Measurements from ENCODE around the gene ROBO4. TPM values are rescaled to one million over a fixed set of nuclear protein-coding genes. Genes with fewer than 3 reads are reported as not detected.

Gene ROBO4
- polyA plus RNA-seq, 1 donor = 15.7 TPM

DNA sequence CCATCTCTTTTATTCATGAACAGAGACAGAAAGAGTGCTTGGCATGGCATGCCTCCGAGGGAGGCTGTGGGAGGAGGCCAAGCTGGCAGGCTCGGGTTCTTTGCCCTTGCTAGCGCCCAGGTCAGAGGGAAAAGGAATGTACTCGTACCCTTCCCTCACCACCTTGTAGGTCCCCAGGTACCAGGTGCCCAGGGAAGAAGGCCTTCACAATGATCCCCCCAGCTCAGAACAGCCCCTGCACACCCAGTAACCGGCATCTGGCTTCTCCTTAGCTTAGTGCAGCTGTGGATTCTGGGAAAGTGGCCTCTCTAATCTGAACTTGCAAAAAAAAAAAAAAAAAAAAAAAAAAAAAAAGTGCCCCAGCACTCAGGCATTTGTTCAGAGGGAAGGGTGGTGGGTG is 22.7 kb upstream of the ROBO4 start:
- no peak for DNase-seq

- no peak for DNase-seq
Measured at GRCh38 chr11:124919898-124920297, 22.2 kb upstream of the ROBO4 start.

- DNase-seq = no peak
Measured at GRCh38 chr11:124918950-124919349, 21.3 kb upstream of the ROBO4 start, which contains the start of gene HEPN1. Gene HEPN1 (plus strand): TSS chr11:124919250.

- no peak for DNase-seq
Measured at GRCh38 chr11:124917115-124917637, 19.5 kb upstream of the ROBO4 start.

DNA sequence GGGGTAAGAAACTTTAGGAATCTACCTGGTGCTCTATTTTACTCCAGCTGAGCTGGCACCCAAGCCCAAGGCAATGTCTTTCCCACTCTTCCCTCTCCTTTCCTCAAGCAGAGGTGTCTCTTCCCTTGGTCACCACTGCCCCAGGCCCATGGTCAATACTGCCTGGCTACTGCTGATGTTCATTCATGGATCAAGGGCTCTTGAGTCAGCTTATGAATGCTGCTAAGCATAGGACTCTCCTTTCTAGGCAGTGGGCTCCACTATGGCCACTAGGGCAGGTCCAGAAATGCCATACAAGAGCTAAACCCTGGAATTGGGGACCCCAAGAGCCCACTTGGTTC is 18.7 kb upstream of the ROBO4 start:
- DNase-seq = no peak

DNA sequence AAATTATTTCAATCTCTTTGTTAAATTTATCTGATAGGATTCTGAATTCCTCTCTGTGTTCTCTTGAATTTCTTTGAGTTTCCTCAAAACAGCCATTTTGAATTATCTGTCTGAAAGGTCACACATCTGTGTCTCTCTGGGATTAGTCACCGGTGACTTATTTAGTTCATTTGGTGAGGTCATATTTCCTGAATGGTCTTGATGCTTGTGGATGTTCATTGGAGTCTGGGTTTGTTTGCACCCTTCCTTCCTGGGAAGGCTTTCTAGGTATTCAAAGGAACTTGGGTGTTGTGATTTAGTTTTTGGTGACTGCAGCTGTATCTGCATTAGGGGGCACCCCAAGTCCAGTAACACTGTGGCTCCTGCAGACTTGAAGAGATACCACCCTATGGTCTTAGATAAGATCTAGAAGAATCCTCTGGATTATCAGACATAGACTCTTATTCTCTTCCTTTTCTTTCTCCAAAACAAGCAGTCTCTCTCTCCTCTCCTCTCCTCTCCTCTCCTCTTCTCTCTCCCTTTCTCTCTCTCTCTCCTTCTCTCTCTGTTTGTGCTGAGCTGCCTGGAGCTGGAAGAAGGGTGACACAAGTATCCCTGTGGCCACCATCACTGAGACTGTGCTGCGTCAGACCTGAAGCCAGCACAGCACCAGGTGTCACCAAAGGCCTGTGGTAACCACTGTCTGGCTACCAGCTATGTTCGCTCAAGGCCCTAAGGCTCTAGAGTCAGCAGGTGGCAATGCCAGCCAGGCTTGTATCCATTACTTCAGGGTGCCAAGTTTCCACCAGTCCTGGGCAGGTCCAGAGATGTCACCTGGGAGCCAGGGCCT is 18.1 kb upstream of the ROBO4 start:
- no peak for DNase-seq

- DNase-seq = no peak
Measured at GRCh38 chr11:124902616-124903015, 5.0 kb upstream of the ROBO4 start.

DNA sequence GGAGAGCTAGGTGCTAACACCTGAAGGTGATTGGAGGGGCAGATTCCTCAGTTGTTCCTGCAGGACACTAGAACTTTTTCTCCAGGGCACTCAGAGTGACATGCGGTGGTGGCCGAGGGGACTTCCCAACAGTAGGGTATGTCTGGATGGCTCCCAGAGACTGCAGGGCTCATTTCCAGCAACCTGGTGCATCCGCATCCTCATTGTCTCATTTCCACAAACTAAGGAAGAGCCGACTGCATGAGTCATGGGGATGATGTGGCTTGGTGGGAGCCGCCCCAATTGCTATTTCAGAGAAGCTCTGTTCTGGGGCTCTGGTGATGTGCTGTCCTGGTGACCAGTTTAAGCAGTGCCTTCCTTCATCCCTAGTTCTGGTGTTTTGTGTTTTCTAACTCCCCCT is 2.8 kb upstream of the ROBO4 start:
- DNase-seq = no peak

- no peak for DNase-seq
Measured at GRCh38 chr11:124899383-124900145, 1.9 kb upstream of the ROBO4 start.

- DNase-seq = no peak
Measured at GRCh38 chr11:124898711-124899110, 1.0 kb upstream of the ROBO4 start.

DNA sequence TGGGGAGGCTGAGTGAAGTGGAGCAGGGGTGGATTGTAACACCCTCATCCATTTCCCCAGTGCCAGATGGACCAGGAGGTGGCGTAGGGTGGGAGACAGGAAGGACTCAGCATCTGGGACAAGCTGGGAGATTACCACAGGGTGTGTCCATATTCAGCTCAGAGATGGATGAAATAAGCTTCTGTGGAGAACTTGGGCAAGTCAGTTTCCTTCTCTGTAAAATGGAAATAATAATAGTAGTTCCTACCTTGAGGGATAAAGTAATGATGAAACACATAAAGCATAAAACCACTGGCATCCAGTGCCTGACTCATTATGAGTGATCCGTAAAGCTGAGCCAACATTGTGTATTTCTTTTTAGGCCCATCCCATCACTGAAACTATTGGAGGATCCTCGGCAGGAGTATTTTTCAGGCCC is 607 bp upstream of the ROBO4 start:
- DNase-seq = no peak

DNA sequence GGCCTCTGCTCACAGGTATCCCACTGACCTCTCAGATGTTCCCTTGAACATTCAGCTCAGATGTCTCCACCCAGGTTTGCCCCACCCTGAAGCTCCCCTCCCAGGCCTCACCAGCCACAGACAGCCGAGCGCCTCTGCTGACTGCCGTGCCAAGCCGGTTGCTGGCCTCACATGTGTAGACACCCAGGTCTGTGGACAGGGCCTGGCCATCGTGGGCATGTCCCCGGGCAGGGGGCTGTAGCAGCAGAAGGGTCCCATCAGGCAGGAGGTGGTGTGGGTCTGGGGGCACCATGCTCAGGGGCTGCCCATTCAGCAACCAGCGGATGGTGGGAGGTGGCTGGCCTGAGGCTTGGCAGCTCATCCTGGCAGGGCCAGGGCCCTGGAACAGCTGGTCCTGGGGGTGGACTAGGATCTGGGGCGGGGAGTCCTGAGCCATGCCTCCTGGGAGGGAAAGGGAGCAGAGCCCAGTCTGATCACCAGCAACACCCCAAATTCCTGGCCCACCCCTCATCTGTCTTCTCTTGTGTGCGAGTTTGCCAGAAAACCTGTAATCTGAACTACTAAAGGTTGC is 759 bp downstream of the ROBO4 start:
- DNase-seq = no peak

DNA sequence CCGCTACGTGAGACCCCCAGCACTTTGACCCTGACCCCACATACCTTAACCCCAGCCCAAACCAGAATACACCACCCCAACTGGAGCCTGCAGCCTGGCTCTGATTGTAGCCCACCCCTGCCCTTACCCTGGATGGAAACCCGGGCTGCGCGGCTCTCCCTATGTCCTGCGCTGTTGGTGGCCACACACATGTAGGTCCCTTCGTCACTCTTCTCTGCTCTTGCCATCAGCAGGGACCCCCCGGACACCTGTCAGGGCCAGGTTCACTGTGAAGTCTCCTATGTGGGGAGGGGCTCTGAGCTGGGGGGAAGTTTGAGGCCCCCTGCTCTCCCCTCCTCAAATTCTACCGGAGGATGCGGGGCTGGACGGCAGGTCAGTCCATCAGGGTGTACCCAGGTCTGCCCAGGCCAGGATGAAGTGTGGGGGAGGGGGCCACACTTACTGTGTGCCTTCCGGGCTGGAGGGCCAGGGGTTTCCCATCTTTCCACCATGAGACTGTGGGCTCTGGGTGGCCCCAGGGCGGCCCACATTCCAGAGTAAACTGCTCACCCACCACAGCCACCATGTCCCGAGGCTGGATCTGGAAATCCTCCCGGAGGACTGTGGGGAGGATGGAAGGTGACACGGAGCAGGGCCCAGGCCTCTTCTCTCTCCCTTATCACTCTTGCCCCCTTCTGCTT is 1.5 kb downstream of the ROBO4 start:
- DNase-seq = no peak

- no peak for DNase-seq
Measured at GRCh38 chr11:124895471-124895971, 2.1 kb downstream of the ROBO4 start.

- DNase-seq = no peak
Measured at GRCh38 chr11:124894606-124895430, 2.8 kb downstream of the ROBO4 start.

- DNase-seq = no peak
Measured at GRCh38 chr11:124893781-124894401, 3.8 kb downstream of the ROBO4 start.

DNA sequence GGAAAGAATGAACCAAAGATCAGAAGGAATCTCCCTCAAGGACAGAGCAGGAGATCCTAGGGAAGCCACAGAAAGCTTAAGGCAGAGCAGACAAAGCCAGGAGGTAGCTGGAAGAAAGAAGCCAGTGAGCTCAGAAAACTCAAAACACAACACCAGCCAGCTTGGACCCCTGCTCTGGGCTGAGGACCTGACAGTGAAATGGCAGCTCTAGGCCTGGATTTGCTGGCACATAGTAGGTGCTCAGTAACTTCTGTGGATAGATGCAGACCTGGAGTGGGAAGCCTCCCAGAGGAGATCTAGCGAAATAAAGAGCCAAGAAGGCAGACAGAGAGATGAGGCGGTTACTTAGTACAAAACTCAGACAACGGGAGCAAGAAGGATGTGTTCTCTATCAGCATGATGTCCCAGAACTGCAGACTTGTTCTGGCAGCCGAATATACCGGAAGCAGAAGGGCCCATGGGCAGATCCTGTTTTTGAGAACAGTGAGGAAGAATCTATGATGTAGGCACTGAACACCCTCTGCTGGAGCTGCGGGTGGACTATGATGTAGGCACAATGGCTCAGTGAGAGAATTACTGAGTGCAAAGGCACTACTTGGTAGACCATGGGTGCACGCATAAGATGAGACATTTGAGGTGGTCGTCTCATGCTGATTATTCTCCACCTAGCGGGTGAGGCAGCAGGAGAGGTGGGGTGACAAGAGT is 4.8 kb downstream of the ROBO4 start:
- no peak for DNase-seq

DNA sequence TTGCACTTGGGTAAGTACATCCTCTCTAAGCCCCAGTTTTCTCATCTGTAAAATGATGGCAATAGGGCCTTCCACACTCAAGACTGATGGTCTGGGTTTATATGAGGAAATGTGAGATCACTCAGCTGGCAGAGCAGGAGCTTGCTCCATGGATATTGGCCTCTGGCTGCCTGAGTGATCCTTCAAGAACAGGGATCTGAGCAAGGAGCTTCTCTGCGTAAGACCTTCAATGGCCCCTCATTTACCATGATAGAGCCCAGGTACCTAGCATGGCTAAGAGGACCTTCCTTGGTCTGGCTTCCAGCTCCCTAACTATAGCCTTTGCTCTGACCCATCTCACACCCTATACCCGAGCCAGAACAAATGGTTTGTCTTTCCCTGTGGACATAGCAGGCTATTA is 5.5 kb downstream of the ROBO4 start:
- no peak for DNase-seq

DNA sequence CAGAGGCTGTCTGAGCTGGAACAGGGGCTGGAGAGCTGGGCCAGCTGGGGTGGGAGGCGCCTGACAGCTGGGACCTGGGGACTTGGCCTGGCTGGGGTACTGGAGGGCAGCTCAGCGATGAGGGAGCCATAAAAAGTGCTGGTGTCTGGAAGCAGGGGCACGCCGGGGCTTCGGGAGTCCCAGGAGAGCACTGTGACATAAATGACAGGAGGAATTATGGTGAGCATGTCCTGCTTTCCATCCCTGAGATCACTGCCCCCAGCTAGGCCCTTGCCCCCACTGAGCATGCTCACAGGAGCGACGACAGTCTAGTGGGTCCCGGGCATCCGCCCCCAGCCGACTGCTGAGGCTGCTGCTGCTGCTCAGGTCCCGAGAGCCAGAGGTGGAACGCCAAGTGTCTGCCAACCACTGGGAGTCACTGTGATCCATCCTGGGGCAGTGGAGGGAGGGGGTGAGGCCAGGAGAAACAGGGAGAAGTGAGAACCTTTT is 6.2 kb downstream of the ROBO4 start:
- DNase-seq = no peak

Measured in left kidney (tissue), 2 donors.